ENCODE data around the gene BAZ1B.
"Not testable (repeated sequence)": the region's sequence is repeated elsewhere in the genome, so short reads cannot be mapped to it uniquely, and the experiment has no call there.

The BAZ1B gene

DNA sequence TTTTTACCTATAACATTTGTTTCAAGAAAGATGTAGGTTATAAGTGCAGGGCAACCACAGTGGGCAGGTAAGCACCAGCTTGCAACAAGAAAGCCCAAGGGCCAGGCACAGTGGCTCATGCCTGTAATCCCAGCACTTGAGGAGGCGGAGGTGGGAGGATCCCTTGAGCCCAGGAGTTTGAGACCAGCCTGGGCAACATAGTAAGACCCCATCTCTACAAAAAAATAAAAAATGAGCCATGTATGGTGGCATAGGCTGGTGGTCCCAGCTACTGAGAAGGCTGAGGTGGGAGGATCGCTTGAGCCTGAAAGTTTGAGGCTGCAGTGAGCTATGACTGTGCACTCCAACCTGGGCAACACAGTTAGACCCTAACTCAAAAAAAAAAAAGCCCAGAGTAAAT lies 22.6 kb upstream of the BAZ1B start:
- no peak for DNase-seq

DNA sequence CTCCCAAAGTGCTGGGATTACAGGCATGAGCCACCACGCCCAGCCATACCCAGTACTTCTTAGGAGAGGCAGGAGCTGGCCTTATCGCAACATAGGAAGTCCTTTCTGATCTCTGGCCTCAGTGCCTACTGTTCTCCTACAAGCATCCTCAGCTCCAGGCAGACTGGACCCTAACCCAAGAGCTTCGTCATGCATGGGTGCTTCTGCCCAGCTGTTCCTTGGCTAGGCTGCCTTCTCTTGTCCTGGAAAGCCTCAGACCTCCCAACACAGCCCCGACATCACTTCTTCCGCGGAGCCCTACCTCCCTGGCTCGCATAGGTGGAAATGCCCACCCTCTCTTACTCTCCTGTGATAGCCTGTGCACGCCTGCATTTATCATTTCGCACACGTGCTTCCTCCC lies 19.6 kb upstream of the BAZ1B start:
- no peak for DNase-seq

DNA sequence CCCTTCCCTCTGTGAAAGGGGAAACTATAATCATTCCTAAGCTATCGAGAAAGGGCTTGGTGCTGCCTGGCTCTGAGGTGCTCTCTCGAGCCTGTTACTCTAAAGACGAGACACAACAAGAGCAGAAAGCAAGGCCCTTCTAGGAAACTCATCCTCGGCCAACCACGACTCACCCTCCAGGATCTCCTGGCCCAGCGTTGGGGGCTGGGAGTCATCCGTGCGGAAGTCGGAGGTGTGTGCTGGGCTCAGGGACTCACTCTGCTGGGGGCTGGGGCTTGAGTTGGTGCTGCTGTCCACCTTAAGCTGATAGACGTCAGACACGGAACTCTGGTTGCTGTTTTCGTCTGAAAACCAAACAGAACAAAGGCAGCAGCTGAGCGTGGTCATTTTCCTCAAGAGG lies 17.6 kb upstream of the BAZ1B start:
- no peak for DNase-seq

DNA sequence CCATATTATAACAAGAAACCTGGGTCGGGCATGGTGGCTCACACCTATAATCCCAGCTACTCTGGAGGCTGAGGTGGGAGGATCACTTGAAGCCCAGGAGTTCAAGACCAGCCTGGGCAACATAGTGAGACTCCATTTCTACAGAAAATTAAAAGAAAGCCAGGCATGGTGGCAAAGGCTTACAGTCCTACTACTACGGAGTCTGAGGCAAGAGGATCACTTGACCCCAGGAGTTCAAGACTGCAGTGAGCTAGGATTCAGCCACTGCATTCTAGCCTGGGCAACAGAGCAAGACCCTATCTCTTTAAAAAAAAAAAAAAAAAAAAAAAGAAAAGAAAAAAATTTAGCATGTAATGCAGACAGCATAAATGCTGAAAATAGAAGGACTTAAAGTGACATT lies 16.4 kb upstream of the BAZ1B start:
- not testable (repeated sequence) for DNase-seq

DNA sequence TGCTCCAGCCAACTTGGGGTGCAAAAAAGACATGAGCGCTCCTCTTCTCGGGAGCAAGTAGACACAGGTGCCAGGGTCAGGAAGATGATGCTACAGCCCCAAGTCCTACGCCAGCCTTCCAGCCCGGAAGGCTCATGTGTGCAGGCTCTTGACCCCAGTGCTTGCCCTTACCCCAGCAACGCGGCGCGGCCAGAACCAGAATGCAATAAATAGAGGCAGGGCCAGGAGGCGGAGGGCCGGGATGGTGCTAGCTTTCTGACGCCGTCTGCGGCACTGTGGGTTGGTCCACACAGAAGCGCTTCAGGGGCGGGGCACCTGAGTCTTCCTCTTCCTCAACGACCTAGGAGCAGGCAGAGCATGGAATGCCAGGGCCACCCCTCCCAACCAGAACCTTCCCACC lies 15.0 kb upstream of the BAZ1B start:
- no peak for DNase-seq

DNA sequence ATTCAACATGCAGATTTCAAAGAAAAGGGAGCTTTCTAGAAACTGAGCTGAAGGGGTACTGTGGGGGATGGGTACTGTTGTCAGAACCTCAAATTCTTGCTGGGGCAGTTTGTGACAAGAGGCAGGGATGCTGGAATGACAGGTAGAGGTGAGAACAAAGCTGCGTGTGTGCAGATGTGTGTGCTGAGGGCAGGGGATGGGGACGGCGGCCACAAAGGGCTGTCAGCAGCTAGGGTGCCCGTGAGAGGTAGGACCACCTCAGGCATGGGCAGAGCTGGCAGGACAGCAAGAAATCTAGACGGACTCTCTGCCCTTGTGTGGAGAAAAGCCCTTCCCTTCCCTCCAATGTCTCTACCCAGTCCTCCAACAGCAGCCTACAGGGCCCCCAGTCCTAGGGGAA lies 14.4 kb upstream of the BAZ1B start:
- no peak for DNase-seq

DNA sequence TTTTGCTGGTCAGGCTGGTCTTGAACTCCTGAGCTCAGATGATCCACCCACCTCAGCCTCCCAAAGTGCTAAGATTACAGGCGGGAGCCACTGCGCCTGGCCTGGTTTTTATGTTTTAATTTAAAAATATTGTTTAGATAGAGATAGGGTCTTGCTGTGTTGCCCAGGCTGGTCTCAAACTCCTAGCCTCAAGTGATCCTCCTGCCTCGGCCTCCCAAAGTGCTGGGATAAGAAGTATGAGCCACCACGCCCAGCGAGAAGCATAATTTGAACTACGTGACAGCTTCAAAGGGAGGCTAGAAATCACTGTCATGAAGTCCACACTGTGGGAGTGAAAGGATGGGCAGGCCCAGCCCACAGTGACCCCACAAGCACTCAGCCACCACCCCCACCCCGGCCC lies 13.8 kb upstream of the BAZ1B start:
- DNase-seq, result not testable (repeated sequence)

DNA sequence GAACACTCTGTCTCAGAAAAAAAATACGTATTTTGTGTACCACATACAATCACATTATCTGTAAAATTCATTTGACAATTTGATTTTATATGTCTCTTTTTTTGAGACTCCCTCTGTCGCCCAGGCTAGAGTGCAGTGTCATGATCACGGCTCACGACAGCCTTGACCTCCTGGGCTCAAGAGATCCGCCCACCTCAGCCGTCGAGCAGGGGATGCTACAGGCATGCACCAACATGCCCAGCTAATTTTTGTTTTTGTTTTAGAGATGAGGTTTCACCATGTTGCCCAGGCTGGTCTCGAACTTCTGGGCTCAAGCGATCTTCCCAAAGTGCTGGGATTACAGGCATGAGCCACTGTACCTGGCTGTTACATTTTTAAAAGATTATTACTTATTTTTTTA lies 11.6 kb upstream of the BAZ1B start:
- DNase-seq, result no peak

DNA sequence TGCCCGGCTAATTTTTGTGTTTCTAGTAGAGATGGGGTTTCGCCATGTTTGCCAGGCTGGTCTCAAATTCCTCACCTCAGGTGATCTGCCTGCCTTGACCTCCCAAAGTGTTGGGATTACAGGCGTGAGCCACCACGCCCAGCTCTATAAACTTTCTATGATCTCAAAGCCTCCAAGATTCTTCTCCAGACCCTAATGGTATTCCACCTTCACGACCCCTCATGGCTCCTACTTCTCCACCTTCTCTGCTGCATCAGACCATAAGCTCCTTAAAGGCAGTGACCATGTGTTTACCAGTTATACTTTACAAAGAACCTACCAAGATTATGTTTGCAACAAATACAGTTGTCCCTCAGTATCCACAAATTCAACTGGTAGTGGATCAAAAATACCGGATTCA lies 10.1 kb upstream of the BAZ1B start:
- no peak for DNase-seq

DNA sequence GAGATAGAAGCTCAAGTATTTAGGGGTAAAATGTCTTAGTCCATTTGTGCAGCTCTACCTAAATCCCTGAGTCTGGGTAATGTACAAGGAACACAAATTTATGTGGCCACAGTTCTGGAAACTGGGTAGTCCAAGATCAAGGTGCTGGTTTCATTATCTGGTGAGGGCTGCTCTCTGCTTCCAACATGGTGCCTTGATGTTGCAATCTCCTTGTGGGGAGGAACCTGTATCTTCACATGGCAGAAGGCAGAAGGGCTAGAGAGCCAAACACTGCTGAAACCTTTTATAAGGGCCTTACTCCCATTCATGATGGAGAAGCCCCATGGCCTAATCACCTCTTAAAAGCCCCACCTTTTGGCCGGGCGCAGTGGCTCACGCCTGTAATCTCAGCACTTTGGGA lies 8.7 kb upstream of the BAZ1B start:
- DNase-seq, result no peak

DNA sequence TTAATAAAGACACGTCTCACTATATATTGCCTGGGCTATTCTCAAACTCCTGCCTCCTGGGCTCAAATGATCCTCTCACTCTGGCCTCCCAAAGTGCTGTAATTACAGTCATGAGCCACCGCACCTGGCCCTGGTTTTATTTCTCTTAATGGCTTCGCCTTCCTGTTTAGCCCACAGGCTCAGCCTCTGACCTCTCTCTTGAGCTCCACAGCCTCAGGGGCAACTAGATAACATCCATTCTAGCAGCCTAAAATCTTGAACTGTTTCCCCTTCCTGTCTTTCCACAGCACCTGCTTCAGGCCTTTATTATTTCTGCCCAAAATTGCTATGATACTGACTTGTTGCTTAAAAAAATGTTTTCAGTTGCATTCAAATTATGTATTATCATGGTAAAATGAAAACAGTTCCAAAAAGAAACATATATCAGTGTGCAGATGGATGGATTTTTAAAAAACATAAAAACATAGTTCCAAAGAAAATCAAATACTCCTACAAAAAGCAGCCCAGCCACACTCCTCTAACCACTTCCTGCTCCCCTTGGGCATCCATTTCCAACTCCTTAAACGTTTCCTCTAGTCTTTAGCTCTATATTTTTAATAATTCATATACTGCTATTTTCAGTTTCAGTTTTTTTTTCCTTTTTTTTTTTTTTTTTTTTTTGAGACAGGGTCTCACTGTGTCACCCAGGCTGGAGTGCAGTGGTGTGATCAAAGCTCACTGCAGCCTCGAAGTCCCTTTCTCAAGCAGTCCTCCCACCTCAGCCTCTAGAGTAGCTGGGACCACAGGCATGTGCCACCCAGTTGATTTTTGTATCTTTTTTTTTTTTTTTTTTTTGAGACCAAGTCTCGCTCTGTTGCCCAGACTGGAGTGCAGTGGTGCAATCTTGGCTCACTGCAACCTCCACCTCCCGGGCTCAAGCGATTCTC lies 5.1 kb upstream of the BAZ1B start:
- DNase-seq, result no peak

DNA sequence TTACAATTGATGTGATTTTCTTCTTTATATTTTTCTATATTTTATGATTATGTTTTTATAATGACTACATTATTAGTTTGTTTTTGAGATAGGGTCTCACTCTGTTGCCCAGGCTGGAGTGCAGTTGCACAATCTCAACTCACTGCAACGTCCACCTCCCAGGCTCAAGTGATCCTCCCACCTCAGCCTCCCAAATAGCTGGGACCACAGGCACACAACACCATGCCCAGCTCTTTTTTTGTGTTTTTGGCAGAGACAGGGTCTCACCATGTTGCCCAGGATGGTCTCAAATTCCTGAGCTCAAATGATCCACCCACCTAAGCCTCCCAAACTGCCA lies 4.0 kb upstream of the BAZ1B start:
- DNase-seq, result not testable (repeated sequence)

DNA sequence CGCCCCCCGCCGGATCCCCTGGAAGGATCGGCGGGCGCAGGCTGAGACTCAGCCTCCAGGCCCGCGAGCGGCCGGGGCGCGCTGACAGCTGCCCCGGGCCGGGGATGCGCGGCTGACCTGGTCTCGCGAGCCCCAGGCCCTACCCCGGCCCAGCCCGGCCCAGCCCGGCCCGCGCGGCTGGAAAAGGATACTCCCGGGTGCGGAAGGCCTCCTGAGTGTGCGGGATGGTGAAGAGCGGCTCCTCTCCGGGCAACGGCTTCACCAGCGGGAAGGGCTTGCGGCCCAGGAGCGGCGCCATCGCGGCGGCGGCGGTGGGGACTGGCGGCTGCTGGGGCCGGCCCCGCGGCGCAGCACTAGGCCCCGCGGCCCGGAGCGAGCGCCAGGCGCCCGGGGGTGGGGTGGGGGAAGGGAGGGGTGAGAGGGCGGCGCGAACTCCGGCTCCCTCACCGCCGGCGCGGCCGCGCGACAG lies 423 bp downstream of the BAZ1B start:
- DNase-seq, result peak in 28 of 58 donors; percentile 54 to 92 (median 76)

DNA sequence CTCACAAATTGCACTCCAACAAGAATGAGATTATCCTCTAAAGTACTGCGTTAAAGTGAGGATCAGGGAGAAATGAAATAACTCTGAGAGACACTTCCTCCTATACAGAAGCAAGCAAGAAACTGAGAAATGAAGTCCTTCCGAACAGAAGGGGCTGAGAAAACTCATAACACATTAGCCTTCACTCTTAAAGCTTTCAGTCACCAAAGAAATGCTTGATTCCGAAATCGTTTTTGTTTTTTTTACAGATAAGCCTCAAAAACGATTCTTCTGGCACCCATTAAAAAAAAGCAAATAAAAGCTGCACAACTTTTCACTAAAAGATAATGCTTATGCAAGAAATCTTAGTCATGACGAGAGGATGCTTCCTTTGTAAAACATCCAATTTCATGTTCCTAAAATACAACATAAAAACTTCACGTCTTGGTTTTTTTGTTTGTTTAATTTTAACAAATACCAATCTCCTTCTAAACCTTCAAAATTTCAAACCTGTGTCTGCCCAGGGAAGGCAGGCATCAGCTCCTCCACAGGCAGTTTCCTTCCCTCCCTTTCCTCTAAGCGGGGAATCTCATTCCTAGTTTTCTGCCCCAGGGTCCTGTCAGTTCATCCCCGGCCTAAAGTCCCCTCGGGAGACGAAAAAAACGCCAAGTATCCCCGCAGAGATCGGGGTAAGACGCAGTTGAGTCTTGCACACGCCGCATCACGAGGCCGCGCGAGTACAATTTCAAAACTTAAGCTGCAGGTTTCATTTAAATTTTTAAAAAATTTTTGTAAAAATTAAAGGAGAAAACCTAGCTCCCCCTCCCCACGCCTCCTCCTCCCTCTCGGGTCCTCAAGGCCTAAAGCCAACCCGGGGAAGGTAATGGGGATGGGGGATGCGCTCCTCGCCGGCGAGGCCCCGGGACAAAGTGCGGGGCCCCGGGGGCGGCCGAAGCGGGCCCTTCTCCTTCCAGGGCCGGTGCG lies 1.1 kb downstream of the BAZ1B start:
- DNase-seq, result peak in 4 of 58 donors; percentile 5 to 34 (median 9)

DNA sequence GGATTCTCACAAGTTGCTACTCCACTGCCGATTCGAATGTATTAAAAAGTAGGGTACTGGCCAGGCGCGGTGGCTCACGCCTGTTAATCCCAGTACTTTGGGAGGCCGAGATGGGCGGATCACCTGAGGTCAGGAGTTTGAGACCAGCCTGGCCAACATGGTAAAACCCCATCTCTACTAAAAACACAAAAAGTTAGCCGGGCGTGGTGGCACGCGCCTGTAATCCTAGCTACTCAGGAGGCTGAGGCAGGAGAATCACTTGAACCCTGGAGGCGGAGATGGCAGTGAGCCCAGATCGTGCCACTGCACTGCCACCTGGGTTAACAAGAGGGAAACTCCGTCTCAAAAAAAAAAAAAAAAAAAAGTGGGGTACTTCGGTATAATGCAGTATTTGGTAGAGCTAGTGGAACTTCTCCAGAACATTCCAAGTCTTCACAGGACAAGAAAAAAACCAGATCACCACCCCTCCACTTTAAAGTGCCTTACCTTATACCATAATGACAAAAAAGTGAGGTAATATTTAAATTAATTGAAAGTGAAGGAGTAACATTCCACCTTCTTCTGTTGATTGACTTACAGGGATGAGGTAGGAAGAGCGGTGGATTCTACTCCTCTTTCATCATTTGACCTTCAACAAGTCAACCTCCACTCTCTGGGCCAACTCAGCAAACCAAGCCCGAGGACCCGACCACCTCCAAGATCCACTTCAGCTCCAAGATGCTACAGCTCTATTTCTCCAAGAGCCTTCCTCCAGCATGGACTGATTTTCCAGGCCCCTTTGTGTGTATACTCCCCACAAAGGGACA lies 2.0 kb downstream of the BAZ1B start:
- DNase-seq, result no peak

DNA sequence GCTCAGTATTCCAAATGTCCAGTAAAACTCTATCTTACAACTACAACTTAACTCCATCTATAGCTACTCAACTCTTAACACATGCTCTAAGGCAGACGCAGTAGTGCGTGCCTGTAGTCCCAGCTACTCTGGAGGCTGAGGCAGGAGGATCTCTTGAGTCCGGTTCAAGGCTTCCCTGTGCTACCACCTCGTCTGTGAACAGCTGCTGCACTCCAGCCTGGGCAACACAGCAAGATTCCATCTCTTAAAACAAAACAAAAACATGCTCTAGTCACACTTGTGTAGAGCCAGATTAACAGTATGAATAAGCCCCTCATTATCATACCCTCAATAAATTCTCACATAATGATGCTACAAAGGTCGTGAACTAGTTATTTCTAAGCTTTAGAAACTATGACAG lies 3.6 kb downstream of the BAZ1B start:
- DNase-seq, result no peak

DNA sequence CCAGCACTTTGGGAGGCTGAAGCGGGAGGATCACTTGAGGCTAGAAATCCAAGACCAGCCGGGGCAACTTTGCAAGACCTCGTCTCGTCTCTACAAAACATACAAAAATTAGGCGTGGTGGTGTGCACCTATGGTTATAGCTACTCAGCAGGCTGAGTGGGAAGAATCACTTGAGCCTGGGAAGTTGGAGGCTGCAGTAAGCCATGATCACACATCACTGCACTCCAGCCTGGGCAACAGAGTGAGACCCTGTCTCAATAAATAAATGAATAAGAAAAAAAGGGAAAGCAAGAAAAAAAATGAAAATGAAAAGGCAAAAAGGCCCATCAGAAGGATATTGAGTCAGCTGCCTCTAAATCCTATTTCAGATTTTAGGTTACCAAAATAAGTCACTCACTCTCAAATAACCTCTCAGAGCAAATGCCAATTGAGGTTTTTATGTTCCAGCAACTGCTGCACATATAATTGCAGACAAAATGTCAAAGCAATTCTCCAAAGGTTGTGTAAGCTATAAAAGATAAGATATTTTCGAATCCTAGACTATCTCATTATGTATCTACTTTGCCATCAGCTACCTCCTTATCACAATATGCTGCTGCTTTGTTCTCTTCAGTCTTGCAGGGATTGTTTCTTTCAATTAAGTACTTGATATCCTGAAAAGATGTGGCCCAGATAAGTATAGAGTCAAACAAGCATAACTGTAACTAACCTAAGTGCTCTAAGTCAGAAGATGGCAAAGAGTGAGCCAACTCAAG lies 4.7 kb downstream of the BAZ1B start:
- DNase-seq, result no peak

DNA sequence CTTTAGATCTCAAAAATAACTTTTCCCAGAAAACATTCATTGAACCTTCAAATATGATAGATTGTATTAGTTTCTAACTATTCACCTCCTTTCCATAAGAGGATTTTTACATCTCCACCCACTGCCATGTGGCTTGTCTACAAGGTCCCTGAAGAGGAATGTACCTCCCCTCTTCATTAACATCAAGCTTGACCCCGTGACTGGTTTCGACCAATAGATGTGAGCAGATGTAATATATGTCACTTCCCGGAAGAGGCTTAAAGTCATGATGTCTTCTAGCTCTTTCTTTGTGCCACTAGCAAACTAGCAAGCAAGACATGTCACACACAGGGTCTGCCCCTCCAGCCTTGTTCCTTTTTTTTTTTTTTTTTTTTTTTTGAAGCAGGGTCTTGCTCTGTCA lies 6.9 kb downstream of the BAZ1B start:
- DNase-seq, result no peak

DNA sequence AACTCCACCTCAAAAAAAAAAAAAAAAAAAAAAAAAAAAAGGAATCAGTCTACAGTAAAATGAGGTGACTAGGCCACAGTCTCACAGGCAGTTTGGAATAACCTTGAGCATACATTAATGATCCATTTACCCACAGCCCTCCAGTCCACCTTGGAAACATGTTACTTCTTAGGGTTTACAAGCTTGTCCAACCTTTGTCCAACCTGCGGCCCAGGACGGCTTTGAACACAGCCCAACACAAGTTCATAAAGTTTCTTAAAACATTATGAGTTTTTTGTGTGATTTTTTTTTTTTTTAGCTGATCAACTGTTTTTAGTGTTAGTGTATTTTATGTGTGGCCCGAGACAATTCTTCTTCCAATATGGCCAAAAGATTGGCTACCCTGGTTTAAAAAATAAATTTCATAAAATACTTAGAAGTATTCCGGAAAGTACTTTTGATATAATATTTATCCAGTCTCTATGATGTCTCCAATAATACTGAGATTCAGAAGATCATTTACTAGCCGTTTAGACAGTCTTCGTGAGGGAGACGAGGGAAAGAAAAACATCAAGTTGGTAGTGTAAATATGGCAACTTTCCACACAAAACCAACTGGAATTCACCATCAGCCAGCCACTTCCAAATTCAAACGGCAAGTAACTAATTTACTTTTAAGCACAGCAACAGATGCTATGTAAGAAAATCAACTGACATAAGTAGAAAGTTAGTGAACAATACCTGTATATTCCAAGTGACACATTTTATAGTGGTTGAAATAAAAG lies 9.9 kb downstream of the BAZ1B start:
- DNase-seq, result no peak

DNA sequence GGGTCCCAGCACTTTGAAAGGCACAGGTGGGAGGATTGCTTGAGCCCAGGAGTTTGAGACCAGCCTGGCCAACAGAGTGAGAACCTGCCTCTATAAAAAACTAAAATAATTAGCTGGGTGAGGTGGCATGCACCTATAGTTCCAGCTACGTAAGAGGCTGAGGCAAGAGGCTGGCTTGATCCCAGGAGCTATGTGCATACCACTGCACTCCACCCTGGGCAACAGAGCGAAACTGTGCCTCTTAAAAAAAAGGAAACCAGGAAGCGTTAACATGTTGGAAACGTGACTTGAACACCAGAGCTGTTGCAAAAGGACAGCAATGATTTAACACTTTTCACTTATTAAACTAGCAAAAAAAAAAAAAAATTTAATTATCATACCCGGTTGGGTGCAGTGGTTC lies 12.6 kb downstream of the BAZ1B start:
- DNase-seq, result no peak

Measured in anterior cingulate cortex (tissue), 58 donors.